GM15510 (cell line): Measurements from ENCODE around the gene OR1F1.

Experiments
- POLR2A ChIP-seq: IDR thresholded peaks from 3 replicates; pipeline ENCODE4 v1.6.1; 2011; ENCODE audit warnings: borderline replicate concordance; ENCODE audit not compliant: insufficient read length; ENCODE audit errors: extremely low read depth

Gene OR1F1

DNA sequence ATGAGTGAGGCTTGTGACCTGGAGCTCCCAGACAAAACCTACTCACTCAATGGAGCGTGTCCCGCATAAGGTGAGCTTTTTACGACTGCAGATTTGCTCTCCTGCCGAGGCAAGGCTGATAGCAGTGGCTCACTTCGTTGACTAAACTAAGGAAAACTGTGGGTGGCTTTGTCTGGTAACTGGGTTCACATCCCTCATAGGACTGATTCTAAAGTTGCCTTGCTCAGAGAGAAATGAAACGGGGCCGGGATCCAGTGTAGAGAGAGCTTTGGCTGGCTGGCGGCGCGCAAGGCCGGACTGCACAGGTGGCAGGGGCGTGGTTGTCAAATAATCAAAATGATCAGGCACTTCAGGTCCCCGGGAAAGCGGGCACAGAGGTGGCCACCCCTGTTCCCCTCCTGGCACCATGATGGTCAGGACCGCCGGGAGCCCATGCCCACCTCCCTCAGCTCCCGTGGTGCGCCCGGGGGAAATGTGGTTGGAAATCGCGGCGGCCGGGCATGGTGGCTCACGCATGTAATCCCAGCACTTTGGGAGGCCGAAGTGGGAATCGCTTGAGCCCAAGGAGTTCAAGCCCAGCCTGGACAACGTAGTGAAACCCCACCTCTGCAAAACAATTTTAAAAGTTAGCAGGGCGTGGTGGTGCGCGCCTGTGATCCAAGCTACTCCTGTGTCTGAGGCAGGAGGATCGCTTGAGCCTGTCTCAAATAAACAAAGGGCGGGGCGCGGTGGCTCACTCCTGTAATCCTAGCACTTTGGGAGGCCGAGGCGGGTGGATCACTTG is 26.6 kb upstream of the OR1F1 start:
- no peak for TF ChIP-seq POLR2A

DNA sequence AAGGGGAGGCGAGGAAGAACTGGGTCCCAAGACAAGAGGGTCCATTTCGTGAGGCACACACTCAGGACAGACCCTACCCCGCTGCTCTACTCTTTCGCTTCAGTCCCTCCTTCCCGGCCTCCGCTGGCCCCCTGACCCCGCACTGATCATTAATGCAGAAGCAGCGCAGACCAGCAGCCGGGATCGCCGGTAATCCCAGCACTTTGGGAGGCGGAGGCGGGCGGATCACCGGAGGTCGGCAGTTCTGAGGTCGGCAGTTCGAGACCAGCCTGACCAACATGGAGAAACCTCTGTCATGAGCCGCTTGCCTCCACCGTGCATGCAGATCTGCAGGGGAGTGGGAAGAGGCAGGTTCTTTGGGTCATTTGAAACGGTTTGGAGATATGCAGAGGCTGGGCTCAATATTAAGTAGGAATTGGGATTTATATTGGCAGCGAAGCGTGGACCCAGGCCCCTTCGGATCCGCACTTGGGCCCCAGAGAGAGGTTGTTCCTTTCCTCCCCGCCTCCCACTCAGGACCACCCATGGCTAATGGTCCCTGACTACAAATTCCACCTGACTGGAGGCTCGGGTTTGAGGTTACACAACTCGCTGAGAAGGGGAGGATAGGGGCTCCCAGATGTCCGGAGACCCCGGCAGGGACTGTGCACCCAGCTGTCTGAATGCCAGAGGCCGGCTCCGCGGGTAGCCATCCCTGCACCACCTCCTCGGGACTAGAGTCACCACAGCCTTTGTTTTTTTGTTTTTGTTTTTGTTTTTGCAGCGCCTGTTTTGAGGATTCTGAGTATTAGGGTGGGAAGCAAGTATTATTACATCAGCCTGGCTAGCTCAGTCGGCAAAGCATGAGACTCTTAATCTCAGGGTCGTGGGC is 23.6 kb upstream of the OR1F1 start:
- no peak for TF ChIP-seq POLR2A

DNA sequence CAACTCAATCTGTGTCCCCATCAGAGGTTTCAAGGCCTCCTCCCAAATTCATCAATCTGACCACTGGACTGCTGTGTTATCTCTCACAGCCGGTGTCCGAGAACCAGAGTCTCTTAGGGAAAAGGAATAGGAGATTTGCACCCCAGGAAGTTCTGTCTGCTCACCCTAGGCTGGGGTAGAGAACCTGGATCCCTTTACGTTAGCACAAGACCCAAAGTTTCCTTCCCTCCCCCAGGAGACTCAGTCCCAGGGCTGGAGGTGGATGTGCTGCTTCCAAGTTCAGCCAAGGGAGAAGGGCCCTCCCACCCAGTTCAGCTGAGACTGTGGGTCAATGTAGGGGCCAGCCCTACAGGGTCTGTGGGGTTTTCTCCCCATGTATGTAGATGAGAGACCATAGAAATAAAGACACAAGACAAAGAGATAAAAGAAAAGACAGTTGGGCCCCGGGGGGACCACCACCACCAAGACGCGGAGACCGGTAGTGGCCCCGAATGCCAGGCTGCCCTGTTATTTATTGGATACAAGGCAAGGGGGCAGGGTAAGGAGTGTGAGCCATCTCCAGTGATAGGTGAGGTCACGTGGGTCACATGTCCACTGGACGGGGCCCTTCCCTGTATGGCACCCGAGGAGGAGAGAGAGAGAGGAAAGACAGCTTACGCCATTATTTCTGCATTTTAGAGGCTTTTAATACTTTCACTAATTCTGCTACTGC is 22.7 kb upstream of the OR1F1 start:
- TF ChIP-seq POLR2A = no peak

DNA sequence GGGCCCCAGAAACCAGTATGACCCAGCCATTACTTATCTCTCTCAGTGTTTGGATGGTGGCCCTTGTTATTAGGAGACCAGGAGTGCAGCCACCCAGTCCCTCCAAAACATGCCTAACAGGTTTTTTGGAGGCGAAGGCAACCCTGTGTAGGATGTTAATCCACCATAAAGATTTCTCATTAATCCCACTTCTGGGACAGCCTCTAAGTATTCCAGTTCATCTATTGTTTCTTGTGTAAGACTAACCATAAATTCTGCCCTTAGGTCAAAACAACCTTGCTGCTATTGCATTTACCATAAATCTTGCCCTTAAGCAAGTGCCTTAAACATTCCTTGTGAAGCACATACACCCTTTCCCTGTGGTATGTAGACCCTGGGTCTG is 21.5 kb upstream of the OR1F1 start:
- no peak for TF ChIP-seq POLR2A

DNA sequence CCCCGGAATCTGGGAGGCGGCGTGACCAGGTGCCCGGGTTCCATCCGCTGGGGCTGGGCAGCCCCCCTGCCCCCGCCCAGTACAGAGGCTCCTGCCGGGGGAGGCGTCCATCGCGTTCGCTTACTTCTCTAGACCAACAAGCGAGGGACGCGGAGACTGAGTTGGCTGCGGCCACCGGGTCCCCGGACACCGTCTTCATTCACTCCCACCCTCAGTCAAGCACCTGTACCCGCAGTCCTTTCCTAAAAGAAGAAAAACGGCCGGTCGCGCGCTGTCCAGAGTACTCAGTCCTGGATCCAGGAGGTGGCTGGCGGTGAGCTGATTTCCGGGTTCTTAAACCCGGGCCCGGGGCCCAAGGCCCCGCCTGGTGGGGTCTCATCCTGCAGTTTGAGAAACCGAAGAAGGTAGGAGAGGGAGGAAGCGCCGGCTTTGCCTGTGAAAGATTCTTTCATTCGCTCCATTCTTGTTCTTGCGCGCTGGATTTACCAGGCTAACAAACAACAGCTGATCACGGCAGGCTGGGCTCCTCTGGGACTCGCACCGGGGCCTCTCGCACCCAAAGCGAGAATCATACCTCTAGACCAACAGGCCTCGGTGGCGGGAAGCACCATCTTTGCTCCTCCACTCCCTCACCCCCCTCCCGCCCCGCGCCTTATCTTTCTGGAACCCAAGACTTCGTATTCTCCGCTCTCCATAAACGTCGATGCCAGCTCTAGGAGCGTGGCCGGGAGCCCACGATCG is 17.4 kb upstream of the OR1F1 start:
- no peak for TF ChIP-seq POLR2A

DNA sequence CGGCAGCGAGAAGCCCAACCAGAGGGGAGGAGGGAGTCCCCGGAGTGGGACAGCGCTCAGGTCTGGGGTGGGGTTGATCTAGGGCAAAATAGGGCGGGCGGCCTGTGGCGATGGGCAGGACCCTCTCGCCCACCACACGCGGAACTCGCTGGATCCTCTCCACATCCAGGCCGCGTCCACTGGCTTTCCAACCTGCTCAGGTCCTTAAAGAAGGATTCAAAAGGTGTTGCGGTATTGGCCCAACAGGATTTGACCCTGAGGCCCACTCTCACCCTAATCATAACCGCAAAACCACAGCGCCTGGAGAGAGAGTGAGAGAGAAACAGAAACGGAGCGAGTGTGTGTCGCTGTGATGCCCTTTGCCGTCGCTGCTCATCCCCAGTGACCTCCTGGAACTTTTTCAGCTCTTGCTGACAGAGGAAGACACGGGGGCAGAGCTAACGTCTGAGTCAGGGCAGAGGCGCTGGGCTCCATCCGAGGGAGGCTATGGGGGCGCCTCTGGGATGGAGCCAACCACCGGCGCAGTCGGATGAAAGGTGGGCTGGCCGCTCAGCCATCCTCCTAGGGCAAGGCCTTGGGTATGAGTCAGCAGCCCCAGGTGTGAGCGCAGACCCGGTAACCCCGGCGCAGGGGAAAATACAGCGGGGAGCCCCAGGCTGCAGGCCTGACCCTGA is 16.7 kb upstream of the OR1F1 start:
- TF ChIP-seq POLR2A = no peak

DNA sequence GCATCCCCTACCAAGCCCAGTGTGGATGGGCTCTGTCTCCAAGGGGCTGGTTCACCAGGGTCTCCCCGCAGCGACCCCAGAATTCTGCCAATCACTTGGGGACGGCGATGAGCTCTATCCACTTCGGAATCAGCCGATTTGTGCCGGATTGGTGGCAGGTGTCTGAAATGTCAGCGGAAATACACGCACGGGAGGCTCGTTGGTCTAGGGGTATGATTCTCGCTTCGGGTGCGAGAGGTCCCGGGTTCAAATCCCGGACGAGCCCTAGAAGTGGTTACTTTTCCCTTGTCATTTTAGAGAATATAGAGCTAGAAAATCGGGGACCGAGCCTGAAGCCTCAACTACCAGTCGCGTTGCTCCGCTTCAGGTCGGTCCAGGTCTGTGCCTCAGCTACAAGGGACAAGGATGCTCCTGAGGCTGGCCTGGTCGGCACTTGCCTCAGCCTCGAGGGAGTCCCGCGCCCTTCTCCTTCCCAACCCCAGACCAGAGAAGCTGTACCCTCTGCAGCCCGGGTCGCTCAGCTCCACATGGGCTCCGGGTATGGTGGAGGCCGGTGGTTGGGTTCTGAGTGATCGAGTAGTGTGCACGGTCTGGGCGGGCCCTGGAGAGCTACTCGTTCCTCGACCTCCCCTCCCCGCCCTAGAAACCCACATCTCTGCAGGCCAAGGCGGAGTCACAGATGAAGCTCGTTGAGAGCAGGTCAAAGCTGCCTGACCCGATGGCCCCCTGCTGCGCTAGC is 16.0 kb upstream of the OR1F1 start:
- TF ChIP-seq POLR2A = peak; percentile 14

DNA sequence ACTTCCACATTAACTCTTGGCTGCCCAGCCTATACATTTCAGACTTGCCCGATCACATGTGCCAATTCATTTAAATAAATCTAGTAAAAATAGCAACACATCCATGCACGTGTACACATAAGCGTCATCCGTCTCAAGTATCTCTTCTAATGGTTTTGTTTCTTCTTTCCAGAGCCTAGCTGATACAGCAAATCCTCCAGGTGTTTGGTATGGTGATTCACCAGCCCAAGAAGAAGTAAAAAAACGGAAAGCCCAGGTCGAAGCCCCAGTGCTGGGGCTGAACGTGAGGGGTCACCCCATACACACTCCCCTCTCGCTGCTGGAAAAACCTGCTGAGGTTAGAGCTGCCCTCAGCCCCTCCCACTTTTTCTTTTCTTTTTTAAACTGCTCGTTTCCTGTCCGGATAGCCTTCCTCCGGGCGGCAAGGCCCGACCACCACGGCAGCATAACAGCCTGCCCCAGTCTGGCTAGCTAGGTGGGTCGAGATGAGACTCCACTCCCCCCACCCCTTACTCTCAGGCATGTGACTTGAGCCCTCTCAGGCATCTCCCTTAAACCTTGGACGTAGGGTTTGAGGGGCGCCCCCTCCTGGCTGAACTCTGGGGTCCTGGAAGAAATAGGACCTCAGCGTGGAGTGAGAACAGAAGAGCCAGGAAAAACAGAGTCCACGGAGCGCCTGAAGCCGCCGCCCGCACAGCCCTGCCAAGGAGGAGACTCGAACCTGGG is 13.9 kb upstream of the OR1F1 start:
- TF ChIP-seq POLR2A = no peak

DNA sequence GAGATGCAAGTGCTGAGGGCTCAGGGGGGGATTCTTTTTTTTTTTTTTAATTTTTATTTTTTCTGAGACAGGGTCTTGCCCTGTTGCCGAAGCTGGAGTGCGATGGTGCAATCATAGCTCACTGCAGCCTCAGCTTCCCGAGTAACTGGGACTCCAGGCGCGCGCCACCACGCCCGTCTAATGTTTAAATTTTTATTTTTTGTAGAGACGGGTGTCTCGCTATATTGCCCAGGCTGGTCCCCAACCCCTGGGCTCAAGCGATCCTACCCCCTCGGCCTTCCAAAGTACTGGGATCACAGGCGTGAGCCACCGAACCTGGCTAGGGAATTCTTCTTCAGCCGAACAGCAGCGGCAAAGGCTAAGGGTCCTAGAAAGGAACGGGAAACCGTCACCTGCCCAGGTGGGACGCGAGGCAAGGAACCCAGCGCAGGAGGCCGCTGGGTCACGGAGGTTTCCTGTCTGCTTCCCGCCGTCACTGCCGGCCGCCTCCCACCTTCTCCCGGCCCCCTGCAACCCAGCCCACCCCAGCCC is 13.3 kb upstream of the OR1F1 start:
- no peak for TF ChIP-seq POLR2A

DNA sequence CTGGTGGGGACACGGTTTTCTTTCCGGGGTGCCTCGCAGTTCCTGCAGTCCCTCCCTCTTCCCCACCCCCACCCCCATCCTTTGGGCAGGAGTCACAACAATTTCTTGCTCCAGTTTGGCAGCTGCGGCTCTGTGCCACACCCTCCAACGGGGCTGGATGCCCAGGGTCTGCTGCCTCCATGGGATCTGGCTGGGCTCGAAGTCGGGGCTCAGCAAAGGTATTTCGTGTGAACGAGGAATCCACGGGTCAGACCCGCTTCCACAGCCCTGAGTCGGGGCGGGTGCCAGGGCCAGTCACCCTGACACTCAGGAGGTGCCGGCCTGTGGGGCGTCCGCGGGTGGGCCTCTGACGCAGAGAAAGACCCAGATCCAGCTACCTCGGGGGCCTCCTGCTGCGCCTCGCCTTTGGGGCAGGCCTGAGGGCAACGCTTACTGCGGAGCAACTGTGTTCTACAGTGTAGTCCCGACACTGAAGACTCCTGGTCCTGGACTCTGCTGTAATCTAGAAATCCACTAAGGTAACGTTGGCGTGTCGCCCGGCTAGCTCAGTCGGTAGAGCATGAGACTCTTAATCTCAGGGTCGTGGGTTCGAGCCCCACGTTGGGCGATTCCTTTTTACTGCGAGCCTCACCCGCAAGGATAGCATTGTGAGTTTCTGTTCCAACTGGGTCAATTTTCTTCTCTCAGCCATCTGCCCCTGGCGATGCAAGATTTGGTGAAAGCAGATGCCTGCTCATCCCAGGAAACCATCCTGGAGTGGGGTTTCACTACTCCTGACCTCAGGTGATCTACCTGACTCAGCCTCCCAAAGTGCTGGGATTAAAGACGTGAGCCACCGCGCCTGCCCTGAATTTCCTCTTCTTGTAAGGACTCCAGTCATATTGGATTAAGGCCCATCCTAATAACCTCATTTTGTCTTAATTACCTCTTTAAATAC is 12.6 kb upstream of the OR1F1 start:
- no peak for TF ChIP-seq POLR2A

DNA sequence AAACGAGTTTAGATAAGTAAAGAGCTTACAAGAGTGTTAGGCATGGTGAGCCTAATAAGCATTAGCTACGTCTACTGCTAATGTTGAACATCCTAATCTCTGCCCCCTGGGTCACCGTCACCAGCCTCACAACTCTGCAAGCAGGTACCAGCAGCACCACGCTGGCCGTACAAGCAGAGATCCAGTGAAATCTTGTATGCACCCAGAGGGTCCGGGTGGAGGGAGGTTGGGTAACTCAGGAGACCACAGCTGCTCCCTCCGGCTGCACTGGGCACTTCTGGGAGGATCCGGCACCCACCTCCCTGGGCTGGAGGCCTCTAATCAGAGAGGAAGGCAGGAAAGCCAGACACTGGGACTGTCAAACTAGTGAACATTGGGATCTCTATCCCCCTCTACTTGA is 8.4 kb upstream of the OR1F1 start:
- no peak for TF ChIP-seq POLR2A
